Activated T-cell treated with anti-CD3 and anti-CD28 coated beads, Interleukin-2, amount 50 U/mL, for 48 hours (primary cell): ENCODE data around the gene MBOAT1.

Experiments
- DNase-seq, 2 experiments: peaks; one replicate each; pipeline ENCODE4 v3.0.0-alpha.2; 2020

MBOAT1 gene

GRCh38 chr6:20092071-20092566 lies 120.2 kb downstream of the MBOAT1 start:
- no peak for DNase-seq

- no peak for DNase-seq
Observed at GRCh38 chr6:20086992-20087391, 125.3 kb downstream of the MBOAT1 start.

- DNase-seq: no peak
Observed at GRCh38 chr6:20085817-20086216, 126.5 kb downstream of the MBOAT1 start.

GRCh38 chr6:20084411-20084810 lies 127.9 kb downstream of the MBOAT1 start:
- no peak for DNase-seq

- no peak for DNase-seq
Observed at GRCh38 chr6:20071998-20072397, 140.3 kb downstream of the MBOAT1 start.

- DNase-seq: no peak
Observed at GRCh38 chr6:20070047-20070446, 142.2 kb downstream of the MBOAT1 start.

GRCh38 chr6:20069021-20069522 lies 143.2 kb downstream of the MBOAT1 start:
- DNase-seq: no peak

GRCh38 chr6:20068421-20068988 lies 143.8 kb downstream of the MBOAT1 start:
- DNase-seq: no peak

GRCh38 chr6:20061952-20062351 lies 150.3 kb downstream of the MBOAT1 start:
- no peak for DNase-seq

GRCh38 chr6:20060252-20060651 lies 152.0 kb downstream of the MBOAT1 start:
- no peak for DNase-seq

- no peak for DNase-seq
Observed at GRCh38 chr6:20058912-20059311, 153.4 kb downstream of the MBOAT1 start.

GRCh38 chr6:20058121-20058905 lies 154.0 kb downstream of the MBOAT1 start:
- DNase-seq: no peak

GRCh38 chr6:20056350-20056992 lies 155.8 kb downstream of the MBOAT1 start:
- no peak for DNase-seq

GRCh38 chr6:20055916-20056315 lies 156.4 kb downstream of the MBOAT1 start:
- DNase-seq: no peak
